Mucosa of gallbladder (tissue), 1 donor: ENCODE results near the gene PAIP2. TPM values are rescaled to one million over a fixed set of nuclear protein-coding genes. Genes with fewer than 3 reads are reported as not detected.
A peak's percentile ranks its signal among the peaks of the same experiment; 100 is the strongest.
"Not testable (repeated sequence)": the region's sequence is repeated elsewhere in the genome, so short reads cannot be mapped to it uniquely, and the experiment has no call there.

Experiments
- DNase-seq: peaks from one replicate; pipeline ENCODE4 v3.0.0-alpha.2; 2020; ENCODE audit warnings: low spot score
- total RNA-seq: library from RNA; stranded (reverse); gene quantifications from one replicate; pipeline ENCODE4 v1.2.1, GENCODE V29; 2021
- donor health status: DM: no; HTN: no; CAD: no.

Gene PAIP2, protein sequence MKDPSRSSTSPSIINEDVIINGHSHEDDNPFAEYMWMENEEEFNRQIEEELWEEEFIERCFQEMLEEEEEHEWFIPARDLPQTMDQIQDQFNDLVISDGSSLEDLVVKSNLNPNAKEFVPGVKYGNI
- 73.3 TPM for total RNA-seq

DNA sequence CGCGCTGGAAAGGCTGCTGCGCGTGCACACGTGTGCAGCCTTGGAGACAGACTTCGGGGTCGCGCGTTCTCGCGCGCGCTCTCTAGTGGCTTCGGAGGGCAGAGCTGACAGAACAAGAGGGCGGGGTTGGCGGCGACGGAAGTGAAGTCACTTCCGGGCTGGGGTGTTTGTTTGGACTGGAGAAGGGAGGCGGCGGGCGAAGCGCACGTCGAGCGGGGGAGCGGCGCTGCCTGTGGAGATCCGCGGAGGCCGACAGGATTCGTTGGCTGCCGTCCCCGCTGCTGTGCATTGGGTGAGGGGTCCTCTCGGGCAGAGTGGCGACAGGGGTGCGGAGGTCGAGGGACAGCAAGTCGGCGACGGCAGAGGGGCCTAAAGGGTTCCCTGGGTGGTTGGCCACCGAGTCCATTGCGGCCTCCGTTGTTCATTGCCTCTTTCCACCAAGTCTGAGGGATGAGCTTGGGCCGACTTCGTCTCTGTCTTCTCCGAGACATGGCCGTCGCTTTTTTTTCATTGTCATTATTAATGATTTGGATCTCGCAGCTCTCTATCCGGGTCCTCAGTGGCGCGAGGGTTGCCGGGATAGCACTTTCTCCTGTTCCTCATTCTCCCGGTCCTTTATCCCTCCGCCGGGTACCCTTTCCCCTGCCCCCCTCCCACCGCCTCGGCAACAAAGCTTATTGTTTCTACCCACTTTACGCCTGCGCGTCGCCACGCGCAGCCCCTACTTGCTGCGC is at the start of gene PAIP2:
TSS of gene PAIP2 (plus strand) at position 166 of the 734 bp plus-strand sequence. CDS start 21,931 bp downstream, outside the sequence.
- DNase-seq = peak; percentile 97

DNA sequence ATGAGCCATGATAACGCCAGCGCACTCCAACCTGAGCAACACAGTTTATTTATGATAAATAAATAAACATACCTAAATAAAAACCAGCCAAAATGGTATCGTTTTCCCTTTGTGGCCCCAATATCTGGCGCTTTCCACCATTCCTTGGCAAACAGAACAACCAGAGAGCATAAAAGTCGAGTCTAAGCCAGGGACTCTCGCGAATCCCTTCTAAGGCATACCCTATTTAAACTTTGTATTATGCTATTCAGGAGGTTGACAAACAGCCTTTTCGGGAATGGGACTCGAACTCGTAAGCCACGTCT is 48.5 kb upstream of the PAIP2 start:
- DNase-seq = no peak

DNA sequence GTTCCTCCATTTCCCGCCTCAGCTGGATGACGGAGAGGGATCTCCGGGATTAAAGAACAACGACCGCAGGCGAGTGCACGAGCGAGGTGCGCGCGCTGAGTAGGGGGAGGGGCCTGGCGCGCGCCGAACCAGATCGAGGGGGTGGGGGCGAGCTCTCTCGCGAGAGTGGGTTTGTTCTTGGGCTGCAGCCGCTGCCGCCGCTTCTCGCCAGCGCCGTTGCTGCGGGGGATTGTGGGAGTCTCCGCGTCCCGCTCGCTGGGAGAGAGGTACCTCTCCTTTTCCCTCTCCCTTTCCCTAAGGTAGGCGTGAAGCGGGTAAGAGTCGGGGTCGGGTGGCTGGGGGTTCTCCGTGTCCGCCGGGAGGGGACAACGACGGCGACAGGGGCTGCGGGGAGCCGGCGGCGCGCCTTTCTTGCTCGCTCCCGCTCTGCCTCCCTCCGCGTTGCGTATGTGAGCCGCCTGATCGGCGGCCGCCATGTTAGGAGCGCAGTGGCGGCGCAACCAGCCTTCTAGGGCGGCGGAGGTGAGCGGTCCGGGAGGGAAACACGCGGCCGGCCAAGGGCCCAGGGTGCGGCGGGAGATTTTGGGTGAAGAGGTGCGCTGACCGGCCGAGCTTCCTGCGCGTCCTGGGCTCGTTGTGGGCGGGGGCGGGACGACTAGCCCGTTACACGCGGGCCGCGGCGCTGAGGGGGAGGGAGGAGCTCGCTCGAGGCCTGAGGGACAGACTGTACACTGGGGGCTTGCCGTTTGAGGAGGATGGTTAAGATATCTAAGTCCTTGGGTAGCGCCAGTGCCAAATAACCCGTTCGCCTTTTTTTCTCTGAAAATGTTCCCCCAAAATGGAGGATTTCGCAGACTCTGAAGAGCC is 47.9 kb upstream of the PAIP2 start, which contains the start of gene MATR3:
TSS of gene MATR3 (plus strand) at position 234 of the 867 bp plus-strand sequence. CDS start 13,676 bp downstream, outside the sequence.
- peak; percentile 97 for DNase-seq

DNA sequence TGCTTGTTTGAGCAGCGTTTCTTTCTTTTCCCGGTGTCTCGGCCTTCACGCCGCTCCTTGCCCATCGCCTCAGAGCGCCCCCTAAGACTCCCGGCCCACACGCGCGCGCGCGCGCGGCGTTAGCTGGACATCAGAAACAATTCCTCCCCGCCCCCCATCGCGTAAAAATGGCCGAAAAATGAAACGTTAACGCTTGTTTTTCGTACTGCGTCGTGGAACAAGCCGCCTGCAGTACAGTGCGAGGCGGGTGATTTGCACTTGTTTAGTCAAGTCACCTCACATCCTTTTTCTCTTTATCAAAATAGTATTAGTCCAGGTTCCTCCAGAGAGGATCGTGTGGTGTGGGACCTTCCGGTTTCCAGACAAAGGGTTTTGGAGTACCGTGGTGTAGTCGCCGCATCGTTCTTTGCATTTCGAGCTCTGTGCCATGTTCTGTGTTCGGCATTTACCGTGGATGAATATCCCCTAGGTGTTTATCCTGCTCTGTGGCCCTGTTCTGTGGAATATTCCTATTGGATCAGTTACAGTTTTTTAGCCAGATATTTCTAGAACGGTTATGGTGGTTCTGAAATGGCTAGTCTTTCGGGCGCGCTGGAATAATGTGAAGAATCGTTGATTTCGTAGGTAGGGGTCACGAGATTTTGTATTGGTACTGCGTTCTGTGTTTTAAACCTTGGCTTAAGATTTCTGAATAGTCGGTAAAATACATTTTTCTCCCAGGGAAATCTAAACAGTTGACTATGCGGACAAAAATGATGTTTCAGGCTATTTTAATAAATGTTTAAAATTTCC is 47.1 kb upstream of the PAIP2 start:
- DNase-seq = peak; percentile 79

DNA sequence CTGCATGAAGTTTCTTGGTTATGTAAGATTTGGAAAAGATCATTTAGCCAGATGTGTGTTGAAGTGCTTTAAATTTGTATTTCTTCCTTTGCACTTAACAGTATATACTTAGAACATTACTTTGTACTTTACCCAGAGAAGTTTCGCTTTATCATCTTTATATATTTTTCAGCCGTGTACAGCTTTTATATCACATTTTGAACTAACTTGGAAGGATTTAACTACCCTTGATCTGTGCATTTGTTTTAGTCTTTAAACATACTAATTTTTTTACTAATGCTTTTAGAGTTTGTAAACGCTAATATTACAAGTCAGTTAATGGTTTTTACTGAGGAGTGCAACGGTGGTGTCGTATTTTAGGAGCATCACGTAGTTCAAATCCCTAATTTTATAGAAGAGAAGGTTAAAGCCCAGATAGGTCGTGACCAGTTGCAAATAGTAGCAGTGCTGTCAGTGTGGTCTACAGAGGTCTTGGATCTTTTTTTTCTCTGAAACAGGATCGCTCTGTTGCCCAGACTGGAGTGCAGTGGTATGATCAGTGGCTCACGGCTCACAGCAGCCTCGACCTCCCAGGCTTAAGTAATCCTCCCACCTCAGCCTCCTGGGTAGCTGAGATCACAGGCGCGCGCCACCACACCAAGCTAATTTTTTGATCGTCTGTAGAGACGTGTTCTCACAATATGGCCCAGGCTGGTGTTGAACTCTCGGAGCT is 46.2 kb upstream of the PAIP2 start:
- no peak for DNase-seq

DNA sequence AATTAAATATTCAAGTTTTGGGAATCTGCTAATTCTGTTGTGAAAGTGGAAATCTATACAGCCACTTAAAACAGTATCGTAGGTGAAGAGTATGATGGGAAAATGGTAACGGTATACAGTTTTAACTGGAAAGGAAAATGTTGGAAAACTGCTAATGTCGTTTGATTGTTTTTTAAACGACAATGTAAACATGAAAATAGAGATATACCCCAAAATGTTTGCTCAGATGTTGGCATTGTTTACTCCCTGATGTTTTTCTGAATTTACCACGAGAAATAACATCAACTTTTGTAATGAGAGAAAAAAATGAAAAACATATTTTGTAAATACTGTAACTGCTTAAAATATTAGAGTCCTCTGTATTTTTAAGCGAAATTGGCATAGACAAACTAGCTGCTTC is 45.5 kb upstream of the PAIP2 start:
- DNase-seq = no peak

DNA sequence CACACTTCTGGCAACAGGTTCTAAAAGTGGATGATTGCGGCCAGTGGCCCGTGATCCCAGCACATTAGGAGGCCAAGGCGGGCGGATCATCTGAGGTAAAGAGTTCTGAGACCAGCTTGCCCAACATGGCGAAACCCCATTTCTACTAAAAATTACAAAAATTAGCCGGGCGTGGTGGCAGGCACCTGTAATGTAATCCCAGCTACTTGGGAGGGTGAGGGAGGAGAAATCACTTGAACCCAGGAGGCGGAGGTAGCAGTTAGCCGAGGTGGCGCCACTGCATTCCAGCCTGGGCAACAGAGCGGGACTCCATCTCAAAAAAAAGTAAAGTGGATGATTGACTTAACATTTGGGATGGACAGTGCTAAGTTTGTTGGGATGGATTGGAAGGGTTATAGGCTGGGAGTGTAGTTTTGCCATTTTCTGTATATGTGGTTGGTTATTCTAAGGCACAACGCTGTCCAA is 44.8 kb upstream of the PAIP2 start:
- no peak for DNase-seq

DNA sequence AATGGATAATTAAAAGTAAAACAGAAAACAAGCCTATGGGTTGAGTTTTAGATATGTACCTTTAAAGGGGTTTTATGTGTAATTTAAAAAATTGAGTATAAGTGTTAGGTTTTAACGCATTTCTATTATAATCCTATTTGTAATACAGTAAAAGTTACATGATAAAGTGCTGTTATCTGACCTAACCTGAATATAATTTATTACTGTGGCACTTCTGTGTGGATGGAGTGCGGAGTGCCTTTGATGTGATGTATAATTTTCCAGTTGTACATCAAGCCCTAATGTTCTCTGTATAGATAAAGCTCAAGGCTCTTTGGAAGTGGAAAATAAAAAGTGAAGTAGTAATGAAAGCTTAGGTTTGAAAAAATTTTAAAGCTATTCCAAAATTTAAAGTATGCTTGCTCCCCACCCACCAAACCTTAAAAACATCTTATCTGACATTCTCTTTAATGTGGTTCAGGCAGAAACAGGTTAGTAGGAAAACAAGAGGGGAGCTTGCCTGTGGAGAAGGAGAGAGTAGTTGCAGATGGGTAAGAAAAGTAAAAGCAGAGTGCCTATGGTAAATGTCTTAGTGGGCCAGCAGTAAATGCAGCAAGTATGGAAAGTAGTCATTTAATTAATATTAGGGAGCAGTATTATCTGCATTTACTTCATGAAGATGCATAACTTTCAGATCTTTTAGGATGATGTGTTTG is 44.1 kb upstream of the PAIP2 start:
- no peak for DNase-seq

DNA sequence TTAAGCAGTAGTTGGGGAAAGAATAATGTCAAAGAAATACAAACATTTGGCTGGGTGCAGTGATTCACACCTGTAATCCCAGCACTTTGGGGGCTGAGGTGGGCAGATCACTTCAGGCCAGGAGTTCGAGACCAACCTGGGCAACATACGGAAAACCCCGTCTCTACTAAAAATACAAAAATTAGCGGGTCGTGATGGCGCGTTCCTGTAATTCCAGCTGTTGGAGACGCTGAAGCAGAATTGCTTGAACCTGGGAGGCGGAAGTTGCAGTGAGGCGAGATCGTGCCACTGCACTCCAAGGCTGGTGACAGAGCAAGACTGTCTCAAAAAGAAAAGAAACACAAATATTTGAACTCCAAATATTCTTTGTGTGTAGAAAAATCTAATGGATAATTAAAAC is 43.4 kb upstream of the PAIP2 start:
- no peak for DNase-seq

DNA sequence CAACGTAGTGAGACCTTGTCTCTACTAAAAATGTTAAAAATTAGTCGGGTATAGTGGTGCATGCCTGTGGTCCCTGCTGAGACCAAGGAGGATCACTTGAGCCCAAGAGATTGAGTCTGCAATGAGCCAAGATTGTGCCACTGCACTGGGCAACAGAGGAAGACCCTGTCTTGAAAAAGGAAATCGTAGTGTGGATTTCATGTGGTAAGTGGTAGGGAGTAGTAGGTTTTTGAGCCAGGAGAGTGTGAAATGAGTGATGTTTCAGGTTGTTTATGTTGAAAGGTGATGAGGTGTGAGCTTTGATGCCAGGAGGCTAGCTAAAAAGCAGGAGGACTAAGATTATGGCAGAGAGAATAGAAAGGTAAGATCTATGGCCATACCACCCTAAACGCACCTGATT is 42.2 kb upstream of the PAIP2 start:
- no peak for DNase-seq

DNA sequence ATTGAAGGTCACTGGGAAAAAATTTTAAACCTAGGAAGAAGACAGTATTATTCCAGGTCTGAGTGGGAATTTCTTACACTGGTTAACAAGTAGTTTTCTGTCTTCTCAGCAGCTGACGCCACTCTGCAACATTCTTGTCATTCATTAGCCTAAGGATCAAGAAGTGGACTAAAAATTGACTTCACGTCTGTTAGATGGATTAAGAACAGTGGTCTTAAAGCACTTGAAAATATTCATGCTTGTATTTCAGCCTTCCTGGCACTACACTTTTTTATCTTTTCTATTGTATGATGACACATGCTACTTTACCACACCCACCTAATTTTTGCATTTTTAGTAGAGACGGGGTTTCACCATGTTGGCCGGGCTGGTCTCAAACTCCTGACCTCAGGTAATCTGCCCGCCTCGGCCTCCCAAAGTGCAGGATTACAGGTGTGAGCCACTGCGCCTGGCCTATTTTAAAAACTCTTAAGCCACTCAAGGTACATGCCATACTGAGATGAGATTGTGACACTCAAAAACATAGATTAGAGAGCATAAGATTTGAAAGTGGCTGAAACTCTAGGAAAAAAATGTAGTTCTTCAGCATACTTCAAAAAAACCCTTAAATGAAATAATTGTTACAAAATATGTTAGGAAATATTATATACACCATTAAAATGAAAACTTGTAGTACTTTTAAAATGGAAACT is 39.7 kb upstream of the PAIP2 start:
- DNase-seq = no peak

DNA sequence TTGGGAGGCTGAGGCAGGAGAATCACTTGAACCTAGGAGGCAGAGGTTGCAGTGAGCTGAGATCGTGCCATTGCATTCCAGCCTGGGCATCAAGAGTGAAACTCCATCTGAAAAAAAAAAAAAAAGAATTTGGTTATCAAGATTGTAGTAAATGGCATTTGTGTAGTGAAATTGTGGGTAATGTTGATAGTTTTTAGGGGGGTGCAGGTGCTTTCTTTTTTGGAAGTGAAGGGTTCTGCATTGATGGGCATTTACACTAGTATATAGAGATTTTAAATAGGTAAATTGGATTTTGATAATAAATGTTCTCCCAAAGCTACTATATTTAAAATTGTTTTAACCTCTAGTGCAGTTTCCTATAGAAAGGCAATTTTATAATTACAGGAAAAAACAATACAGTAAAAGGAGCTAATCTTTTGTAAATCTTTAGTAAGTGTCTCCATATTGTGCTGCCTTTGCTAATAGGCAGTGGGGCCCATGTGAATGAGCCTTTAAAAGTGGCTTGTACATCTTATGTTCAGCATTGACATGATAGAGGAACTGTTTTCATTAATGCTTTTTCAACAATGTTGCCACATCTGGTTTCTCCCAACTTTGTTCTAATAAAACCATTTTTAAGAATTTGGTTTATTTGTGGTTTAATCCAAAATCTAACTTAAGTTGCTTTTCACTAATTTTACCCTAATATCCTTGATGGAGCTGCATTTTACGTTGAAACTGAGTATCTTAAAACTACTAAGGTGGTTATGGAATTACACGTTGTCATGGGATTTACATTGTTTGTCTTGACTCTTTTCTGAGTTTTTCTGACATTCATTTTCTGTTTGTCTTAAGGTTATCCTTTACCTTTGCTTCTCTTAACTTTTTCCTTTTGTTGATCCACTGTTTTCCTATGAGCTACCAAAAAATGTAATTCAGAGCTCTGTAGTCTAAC is 37.0 kb upstream of the PAIP2 start:
- DNase-seq = no peak

DNA sequence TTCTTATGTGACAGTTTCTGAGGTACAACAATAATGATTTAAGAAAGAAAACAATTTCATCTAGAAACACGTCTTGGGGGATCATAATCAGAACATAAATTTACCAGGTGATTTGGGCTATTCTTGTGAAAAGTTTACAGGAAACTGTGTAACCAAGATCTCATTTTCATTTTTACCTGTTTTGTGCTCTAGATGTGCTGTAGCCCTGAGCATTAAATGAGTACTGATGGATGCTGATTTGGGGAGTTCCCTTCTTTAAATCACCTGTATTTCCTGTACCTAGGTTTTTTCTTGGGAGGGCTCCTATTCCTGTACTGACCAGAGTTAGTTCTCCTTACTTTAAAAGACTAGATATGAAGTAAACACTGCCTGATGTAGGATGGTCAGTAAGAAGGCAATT is 35.5 kb upstream of the PAIP2 start:
- DNase-seq = no peak

DNA sequence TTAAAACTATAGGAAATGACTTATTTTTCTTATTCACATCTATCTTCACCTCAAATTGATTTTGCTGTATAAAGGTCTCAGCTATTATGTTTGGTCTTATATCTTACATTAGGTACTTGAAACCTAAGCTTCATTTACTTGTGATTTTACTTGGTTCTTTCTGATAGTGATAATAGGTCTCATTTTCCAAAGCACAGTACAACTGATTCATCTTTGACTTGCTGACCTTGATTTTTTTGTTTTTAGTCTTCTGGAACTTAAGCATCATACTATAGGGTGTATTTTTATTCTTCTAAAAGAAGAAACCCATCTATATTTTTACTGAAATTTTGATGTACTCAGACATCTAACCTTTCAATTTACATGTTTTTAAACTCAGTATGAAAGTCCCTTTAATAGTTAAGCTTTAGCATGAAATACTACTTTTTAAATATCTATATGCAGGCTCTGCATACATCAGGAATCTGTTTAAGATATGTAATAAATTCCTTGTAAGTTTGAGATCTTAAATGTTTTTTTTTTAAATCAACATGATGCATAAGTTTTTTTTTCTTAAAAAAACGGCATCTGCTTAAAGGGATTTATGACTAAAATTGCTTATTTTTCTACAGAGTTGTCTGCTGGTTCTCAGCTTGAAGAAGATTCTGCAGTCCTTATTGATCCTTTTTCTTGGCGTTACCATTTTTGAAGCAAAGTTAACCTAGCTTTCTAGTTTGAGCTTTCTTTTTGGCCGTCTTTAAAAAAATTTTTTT is 34.9 kb upstream of the PAIP2 start:
- DNase-seq = no peak

DNA sequence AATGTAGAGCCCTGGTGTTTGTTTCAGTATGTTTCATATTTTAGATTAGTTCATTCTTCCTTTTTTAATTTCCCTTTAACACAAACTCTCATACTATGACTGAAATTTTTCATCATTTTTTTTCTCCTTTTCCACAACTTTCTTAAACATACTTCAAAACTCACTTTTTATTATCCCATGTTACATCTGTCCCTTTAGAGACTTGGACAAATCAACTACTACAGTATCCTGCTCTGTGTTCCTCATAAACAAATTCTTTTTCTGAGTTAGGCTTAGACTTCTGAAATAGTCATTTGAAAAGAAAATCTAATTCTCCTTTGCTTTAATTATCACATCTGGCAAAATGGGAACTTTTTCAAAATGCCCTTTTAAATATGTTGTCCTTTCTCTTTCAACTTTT is 32.9 kb upstream of the PAIP2 start:
- DNase-seq = no peak

DNA sequence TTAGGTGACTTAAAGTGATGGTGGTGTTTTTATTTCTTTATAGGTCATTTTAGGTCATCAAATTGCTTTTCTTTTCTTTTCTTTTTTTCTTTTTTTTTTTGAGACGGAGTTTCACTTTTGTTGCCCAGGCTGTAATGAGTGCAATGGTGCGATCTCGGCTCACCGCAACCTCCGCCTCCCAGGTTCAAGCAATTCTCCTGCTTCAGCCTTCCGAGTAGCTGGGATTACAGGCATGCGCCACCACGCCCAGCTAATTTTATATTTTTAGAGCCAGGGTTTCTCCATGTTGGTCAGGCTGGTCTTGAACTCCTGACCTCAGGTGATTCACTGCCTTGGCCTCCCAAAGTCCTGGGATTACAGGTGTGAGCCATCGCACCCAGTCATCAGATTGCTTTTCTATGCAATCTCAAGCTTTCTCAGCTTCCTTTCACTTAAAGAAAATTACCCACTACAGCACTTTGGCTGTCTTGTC is 30.9 kb upstream of the PAIP2 start:
- not testable (repeated sequence) for DNase-seq

DNA sequence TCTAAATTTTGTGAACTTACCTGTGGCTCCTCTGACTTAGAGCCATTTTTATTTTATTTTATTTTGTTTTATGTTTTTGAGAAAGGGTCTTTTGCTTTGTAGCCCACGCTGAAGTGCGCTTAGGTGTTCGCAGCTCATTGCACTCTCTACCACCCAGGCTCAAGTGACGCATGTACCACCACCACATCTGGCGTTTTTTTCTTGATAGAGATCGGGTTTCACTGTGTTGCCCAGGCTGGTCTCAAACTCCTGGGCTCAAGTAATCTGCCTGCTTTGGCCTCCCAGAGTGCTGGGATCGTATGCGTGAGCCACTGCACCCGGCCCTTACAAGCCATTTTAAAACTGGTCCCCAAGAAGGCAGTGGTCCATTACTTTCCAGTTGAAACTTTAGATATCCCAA is 29.6 kb upstream of the PAIP2 start:
- no peak for DNase-seq

DNA sequence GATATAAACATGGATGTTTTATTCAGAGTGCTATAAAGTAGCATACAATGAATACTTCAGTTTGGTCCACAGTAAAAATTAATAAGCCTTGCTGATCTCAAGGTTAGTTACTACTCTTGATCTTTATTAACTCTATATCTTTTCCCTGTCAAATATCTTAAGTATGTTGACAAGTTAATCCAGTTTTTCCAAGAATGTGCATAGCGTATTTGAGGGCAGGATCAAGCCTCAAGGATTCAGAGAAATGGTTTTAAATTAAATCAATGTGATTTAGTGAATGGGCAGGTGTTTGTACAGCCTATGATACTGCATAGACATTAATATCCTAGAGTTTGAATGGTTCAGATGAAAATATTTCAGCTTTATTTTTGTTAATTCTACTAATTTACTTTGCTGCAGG is 27.4 kb upstream of the PAIP2 start:
- no peak for DNase-seq
